Measurements from ENCODE around the gene DDIT3. TPM values are rescaled to one million over a fixed set of nuclear protein-coding genes. Genes with fewer than 3 reads are reported as not detected.

The DDIT3 gene
- total RNA-seq, 1 experiment from 2014 or later: 61.9 TPM

DNA sequence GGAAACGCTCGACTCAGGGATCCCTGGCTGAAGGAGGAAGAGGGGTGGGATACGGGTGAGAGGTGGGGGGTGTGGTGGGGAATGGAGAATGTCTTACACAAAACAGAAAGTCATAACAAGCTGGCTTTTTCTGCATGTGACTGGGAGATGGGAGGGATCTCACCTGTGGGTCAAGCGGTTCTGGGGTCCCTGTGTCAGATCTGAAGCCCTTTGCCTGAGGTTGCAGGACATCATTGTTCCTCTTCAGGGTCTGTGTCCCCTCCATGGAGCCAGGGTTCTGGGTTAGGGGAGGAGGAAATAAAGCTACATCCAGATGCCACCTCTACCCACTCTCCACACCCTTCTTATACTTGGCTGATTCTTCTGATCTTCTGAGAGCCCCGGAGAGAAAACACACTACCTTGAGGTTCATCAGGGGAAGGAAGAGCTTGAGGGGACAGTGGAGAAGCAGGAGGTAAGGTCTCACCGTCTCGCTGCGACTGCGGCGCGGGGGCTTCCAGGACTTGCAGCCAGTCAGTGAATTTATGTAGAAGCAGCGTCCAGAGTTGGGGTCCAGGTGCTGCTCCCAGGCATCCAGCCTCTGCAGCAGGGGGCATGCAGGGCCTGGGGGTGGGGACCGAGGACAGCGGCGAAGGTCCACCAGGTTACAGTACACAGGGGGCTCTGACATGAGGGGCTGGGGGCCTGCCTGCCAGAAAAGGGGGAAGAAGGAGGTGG lies 43.2 kb downstream of the DDIT3 start:
- Histone ChIP-seq H3K4me3 (ENCODE audit: low read depth, low read length, poor library complexity, severe bottlenecking) (no peak overlapping the region), H3K27me3 (replicated peaks; ENCODE audit: insufficient read depth, low read depth, low read length, poor library complexity) (peaks cover 29% of the 10 kb centered on the region), H3K36me3 (ENCODE audit: insufficient read depth, low read length, poor library complexity, severe bottlenecking) (no peaks in the 10 kb centered on the region), H3K9me3 (ENCODE audit: low read depth, low read length, poor library complexity, severe bottlenecking) (no peaks in the 10 kb centered on the region), H3K27ac (ENCODE audit: low read depth, low read length, poor library complexity, severe bottlenecking) (no peak overlapping the region), H3K4me1 (ENCODE audit: insufficient read depth, low read length, poor library complexity, severe bottlenecking) (no peaks in the 10 kb centered on the region)
- intact Hi-C loops (cut with micrococcal nuclease; ENCODE audit: unreplicated experiment): no loop called here
- no TSS peak for BruUV-seq (replicated peaks)
- POLR2A ChIA-PET (ENCODE audit: low non-redundant PET): no interaction called here
- no peak for DNase-seq (ENCODE audit: low spot score)
- CTCF ChIA-PET: no interaction called here
- no peak for TF ChIP-seq CTCF (conservative IDR thresholded peaks at IDR 0.05; ENCODE audit: low read depth, low read length)
- no peak for TF ChIP-seq EZH2 (IDR thresholded peaks at IDR 0.05; ENCODE audit: borderline replicate concordance, low read depth, low read length, poor library complexity, severe bottlenecking)

DNA sequence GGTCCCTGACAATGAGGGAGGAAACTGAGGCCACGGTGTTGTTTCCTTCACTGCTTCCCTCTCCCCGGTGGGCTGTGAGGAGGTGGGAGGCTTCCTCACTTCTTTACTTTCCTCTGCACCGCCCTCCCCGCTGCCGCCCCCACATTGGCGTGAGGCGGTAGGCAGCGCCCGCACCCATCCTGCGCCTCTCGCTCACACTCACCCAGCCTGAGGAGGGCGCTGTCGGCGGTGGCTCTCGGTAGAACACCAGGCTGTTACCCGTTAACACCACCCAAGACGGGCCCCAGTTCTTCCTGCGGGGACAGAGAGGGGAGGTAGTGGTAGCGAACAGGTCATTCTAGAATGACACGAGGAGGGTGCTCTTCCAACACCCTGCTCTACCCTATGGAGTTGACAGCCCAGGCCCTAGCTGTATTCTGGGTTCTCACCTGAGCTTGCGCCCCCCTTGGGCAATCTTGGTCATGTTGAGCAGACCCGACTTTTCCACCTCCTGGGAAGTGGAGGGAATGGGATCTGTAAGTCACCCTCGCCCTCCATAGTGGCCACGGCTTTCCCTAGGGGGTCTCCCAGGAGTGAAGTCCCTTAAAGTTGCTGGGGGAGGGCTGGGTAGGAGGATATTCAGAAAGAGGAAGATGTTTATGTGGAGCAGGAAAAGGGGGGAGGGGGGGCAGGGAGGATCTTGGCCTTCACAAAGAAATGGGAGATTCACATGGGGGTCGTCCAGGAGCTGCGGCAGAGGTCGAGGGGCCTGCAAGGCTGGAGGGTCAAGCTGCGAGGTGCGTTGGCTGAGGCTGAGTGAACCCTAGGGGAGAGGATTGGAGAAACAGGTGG lies 43.9 kb downstream of the DDIT3 start:
- no peaks in the 10 kb centered on the region for H3K36me3 ChIP-seq (ENCODE audit: insufficient read depth, low read length, poor library complexity, severe bottlenecking)
- peaks cover 29% of the 10 kb centered on the region for H3K27me3 ChIP-seq (replicated peaks; ENCODE audit: insufficient read depth, low read depth, low read length, poor library complexity)
- CTCF ChIA-PET: no interaction called here
- intact Hi-C loops (cut with micrococcal nuclease; ENCODE audit: unreplicated experiment): no loop called here
- DNase-seq (ENCODE audit: low spot score): no peak
- no TSS peak for BruUV-seq (replicated peaks)
- no peak overlapping the region for H3K27ac ChIP-seq (ENCODE audit: low read depth, low read length, poor library complexity, severe bottlenecking)
- H3K9me3 ChIP-seq (ENCODE audit: low read depth, low read length, poor library complexity, severe bottlenecking): no peaks in the 10 kb centered on the region
- H3K4me1 ChIP-seq (ENCODE audit: insufficient read depth, low read length, poor library complexity, severe bottlenecking): no peaks in the 10 kb centered on the region
- TF ChIP-seq EZH2 (IDR thresholded peaks at IDR 0.05; ENCODE audit: borderline replicate concordance, low read depth, low read length, poor library complexity, severe bottlenecking) (no peak), CTCF (conservative IDR thresholded peaks at IDR 0.05; ENCODE audit: low read depth, low read length) (peak; percentile 47)
- POLR2A ChIA-PET (ENCODE audit: low non-redundant PET): no interaction called here
- H3K4me3 ChIP-seq (ENCODE audit: low read depth, low read length, poor library complexity, severe bottlenecking): peak overlapping the region; percentile 27

DNA sequence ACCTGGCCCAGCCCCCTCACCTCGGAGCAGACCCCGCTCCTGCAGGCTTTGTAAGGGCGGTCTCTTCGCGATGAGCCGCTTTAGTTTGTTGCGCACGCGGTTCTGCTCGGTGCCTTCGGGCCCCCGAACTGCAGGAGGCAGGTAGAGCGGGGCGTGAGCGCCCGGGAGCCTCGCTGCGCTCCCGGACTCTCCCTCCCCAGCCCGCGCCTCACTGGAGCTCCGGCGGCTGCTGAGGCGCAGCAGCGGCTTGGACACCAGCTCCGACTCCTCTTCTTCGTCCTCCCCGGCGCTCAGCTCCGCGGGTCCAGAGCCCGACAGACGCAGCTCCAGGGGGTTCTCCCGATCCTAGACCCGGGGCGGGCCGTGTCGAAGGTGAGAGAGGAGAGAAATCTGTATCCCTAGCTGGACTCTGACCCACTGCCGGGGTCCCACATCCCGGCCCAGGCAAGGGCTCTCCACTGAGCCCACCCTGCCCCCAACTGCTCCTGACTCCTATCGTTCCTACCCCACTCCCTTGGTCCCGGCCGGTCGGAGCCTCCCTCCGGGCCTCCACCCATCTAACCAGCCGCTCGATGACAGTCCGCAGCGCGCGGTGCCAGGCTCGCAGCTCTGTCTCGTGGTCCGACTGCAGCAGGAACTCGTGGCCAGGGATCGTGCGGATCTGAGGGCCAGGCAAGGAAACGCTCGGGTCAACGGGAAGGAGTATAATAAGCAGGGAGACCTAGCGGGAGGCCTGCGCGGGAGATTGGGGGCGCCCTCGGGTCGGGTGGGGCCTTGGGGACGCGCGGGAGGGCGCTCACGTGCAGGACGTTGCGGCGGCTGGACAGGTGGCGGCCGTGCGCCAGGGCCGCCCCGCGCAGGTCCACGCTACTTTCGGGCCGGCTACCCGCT lies 44.8 kb downstream of the DDIT3 start:
- H3K27me3 ChIP-seq (replicated peaks; ENCODE audit: insufficient read depth, low read depth, low read length, poor library complexity): peaks cover 29% of the 10 kb centered on the region
- H3K27ac ChIP-seq (ENCODE audit: low read depth, low read length, poor library complexity, severe bottlenecking): no peak overlapping the region
- DNase-seq (ENCODE audit: low spot score): no peak
- intact Hi-C loops (cut with micrococcal nuclease; ENCODE audit: unreplicated experiment): no loop called here
- H3K36me3 ChIP-seq (ENCODE audit: insufficient read depth, low read length, poor library complexity, severe bottlenecking): no peaks in the 10 kb centered on the region
- TF ChIP-seq EZH2 (IDR thresholded peaks at IDR 0.05; ENCODE audit: borderline replicate concordance, low read depth, low read length, poor library complexity, severe bottlenecking) (peak; percentile 76), CTCF (conservative IDR thresholded peaks at IDR 0.05; ENCODE audit: low read depth, low read length) (no peak)
- H3K4me1 ChIP-seq (ENCODE audit: insufficient read depth, low read length, poor library complexity, severe bottlenecking): no peaks in the 10 kb centered on the region
- ChIA-PET POLR2A (ENCODE audit: low non-redundant PET) (interaction anchor here (0.5 kb wide), 1 partner anchor 12 kb away, joined by 8 read pairs; no protein-coding TSS in a partner anchor), CTCF (no interaction called here)
- peak overlapping the region; percentile 27 for H3K4me3 ChIP-seq (ENCODE audit: low read depth, low read length, poor library complexity, severe bottlenecking)
- BruUV-seq (replicated peaks): no TSS peak
- H3K9me3 ChIP-seq (ENCODE audit: low read depth, low read length, poor library complexity, severe bottlenecking): no peaks in the 10 kb centered on the region
